HAP-1 (cell line): ENCODE data around the gene POLR3G.

Experiments
- DNase-seq, 2 experiments: peaks; one replicate each; pipeline ENCODE4 v3.0.0-alpha.2; 2016 to 2020; ENCODE audit warnings: low spot score in 2 of 2
- H3K27me3 ChIP-seq: fragments of 250-450 bp; sonication (Bioruptor Pico); 2 replicates; pipeline ENCODE4 v1.5.1; 2020; ENCODE audit warnings: low read depth, mild to moderate bottlenecking, moderate library complexity
- H3K36me3 ChIP-seq: fragments of 250-450 bp; sonication (Bioruptor Pico); replicated peaks from 2 replicates; pipeline ENCODE4 v1.5.1; 2020; ENCODE audit warnings: mild to moderate bottlenecking
- H3K4me1 ChIP-seq: fragments of 250-450 bp; sonication (Bioruptor Pico); 2 replicates; pipeline ENCODE4 v1.5.1; 2020; ENCODE audit warnings: mild to moderate bottlenecking
- H3K4me3 ChIP-seq: fragments of 250-450 bp; sonication (Bioruptor Pico); 2 replicates; pipeline ENCODE4 v1.5.1; 2020; ENCODE audit warnings: mild to moderate bottlenecking, moderate library complexity
- H3K9me3 ChIP-seq: fragments of 250-450 bp; sonication (Bioruptor Pico); 2 replicates; pipeline ENCODE4 v1.5.1; 2020; ENCODE audit warnings: mild to moderate bottlenecking, moderate library complexity
- in situ Hi-C: fragments of 300-500 bp; cut with MboI; formaldehyde crosslinking; loops from 3 replicates; pipeline ENCODE4 v1.14.3; 2020; ENCODE audit warnings: low sequenced_read_pairs, inconsistent platforms, mixed read lengths

The POLR3G gene, protein sequence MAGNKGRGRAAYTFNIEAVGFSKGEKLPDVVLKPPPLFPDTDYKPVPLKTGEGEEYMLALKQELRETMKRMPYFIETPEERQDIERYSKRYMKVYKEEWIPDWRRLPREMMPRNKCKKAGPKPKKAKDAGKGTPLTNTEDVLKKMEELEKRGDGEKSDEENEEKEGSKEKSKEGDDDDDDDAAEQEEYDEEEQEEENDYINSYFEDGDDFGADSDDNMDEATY

DNA sequence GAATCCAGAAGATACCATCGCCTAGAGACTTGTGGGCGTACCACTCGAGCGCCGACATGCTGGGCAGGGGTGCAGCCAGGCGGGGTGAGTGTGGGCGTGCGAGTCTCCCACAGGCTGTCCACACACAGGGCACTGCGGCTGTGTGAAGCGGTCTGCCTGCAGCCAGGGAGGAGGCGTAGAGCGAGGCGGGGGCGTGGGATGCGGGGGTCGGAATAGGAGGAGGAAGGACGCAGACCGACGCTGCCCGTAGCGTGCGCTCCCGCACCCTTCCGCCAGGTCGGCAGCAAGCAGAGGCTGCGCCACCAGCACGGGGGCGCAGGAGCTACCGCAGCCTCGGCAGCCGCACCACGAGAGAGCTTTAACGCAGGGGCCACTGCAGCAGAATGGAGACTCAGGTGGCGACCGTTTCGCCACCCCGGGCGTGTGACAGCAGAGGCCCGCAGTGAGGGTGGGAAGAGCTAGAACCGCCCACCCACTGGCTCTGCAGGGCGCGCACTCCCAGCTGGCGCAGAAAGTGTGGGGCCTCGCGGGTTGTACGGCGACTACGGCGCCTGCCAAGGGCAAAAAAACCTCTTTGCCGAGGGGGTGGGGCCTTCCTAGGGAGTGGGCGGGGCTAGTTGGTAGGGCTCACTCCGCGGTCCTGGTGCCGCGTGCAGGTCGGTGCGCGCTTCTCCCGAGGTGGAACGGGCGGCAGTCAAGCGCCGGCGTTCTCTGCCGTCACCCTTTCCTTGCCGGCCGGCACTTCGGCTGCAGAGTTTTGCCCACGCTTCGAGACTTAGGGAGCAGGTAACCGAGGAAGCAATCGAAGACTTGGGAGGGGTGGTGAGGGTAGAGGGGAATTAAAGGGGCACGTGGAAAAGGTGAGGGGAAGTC lies at the start of gene POLR3G, which contains the start of gene MBLAC2:
POLR3G (plus strand) TSS at position 630 of the 873 bp plus-strand sequence. CDS start 10,704 bp downstream, outside the sequence.
MBLAC2 (minus strand) TSS at position 537 of the 873 bp plus-strand sequence; CDS start at position 58, 479 bp downstream.
- Histone ChIP-seq H3K27me3 (no peaks in the 10 kb centered on the region), H3K4me1 (peaks cover 19% of the 10 kb centered on the region), H3K36me3 (no peaks in the 10 kb centered on the region; the same call in 1 of the 2 replicates), H3K4me3 (peak within 1 kb of the TSS; percentile 67), H3K9me3 (no peaks in the 10 kb centered on the region)
- DNase-seq: peak; percentile 91 to 98
- in situ Hi-C loops: no loop called here

DNA sequence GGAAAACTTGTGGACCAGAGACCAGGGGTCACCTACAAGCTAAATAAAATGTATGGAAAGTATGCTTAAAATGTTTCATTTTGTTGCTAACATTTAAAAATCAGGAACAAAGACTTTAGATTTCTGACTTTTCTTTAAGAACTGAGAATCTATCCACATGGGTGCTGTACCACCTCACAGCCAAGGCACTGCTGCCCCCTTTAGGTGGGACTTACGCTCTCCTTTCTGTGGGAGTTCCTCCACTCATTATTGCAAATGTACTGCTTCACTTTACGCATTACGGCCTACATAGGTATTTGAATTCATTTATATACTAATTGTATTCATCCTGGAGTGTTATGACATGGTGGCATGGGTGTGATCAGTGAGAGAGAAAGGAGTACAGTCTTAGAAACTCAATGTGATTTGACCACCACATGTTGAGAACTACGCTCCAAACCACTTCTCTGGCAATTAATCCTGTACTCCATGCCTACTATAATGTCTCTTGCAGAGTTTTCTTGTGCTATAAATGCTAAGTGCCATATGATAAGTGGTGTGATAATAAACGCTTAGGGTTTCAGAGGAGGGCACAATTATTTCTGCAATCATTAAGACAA lies 40.4 kb upstream of the POLR3G start:
- Histone ChIP-seq H3K9me3 (no peaks in the 10 kb centered on the region), H3K4me1 (no peaks in the 10 kb centered on the region), H3K36me3 (no peaks in the 10 kb centered on the region), H3K27me3 (no peaks in the 10 kb centered on the region), H3K4me3 (no peak overlapping the region)
- peak; percentile 60 to 83 for DNase-seq
- in situ Hi-C loops: no loop called here

DNA sequence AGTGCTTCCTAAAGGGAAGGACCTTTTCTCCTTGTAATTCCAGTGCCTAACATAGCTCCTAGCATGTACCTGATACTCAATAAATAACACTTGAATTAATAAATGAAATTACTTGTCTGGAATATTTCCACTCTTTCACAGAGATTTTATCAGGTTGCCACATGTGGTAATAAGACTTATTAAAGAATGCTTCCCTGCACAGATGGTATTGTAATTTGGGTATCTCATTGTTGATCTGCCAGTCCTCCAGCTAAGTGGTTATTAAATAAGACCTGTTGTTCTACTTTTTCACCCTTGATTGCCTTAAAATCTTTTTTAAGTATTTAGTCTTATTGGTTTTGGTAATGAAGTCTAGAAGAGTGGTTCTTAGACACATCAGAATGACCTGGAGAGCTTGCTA lies 37.0 kb upstream of the POLR3G start:
- Histone ChIP-seq H3K36me3 (no peaks in the 10 kb centered on the region), H3K4me3 (no peak overlapping the region), H3K9me3 (no peaks in the 10 kb centered on the region), H3K27me3 (no peaks in the 10 kb centered on the region), H3K4me1 (peaks cover 4% of the 10 kb centered on the region)
- in situ Hi-C loops: no loop called here
- no peak for DNase-seq

DNA sequence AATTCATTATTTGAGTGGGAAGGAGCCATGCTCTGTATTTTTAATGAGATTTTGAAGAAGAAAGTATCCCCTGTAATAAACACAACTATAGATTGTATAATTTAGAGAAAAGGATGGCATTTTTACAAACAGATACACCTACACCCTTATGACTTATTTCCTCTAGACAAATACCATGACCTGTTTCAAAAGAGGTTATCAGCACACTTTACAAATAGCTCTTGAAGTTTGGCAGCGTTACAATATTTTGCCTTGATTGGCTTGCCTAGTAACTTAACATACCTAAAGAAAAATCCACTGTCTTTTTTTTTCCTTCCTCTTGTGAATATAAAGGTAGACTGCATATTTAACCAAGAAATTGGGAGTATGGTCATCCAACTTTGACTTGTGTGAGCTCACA lies 36.6 kb upstream of the POLR3G start:
- H3K4me3 ChIP-seq: no peak overlapping the region
- in situ Hi-C loops: no loop called here
- H3K9me3 ChIP-seq: no peaks in the 10 kb centered on the region
- H3K27me3 ChIP-seq: no peaks in the 10 kb centered on the region
- no peaks in the 10 kb centered on the region for H3K36me3 ChIP-seq
- peaks cover 4% of the 10 kb centered on the region for H3K4me1 ChIP-seq
- DNase-seq: no peak

DNA sequence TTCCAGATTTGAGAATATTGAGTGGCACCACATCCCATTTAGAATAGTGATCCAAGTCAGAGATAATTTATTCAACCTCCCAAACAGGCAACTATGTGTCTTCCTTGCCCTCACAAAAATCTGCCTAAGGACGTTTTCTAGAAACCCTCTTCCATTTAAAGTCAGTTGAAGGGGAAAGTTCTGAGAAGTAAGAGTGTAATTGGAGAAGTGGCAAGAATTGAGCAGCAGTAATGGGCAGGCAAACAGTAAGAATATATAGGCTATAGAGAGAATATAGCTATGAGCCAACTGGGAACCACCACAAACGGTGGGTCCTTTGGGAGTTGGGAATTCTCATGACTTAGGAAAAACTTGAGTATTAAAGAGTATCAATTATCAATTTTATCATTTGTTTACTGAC lies 34.0 kb upstream of the POLR3G start:
- no peak overlapping the region for H3K4me3 ChIP-seq
- peaks cover 4% of the 10 kb centered on the region for H3K4me1 ChIP-seq
- no peaks in the 10 kb centered on the region for H3K9me3 ChIP-seq
- no peaks in the 10 kb centered on the region for H3K36me3 ChIP-seq
- in situ Hi-C loops: no loop called here
- H3K27me3 ChIP-seq: no peaks in the 10 kb centered on the region
- no peak for DNase-seq

DNA sequence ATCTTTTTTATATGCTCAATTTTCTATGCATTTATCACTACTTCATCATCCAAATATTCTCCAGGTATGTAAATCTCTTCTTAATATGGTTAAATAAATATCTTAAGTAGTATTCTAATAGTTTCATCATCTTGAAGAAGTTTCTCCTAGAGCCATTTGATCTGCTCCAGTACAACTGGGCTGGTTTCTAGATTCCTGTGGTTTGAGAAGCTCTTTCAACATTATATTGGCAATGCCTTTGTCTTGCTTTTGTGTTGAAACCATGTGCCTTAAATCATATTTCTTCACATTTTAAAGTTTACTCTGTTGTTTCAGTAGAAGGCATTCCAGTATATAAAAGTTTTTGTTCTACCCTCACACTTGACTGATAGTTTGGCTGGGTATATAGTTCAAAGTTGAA lies 27.7 kb upstream of the POLR3G start:
- H3K4me1 ChIP-seq: no peaks in the 10 kb centered on the region
- in situ Hi-C loops: no loop called here
- DNase-seq: no peak
- H3K27me3 ChIP-seq: no peaks in the 10 kb centered on the region
- no peak overlapping the region for H3K4me3 ChIP-seq
- H3K9me3 ChIP-seq: no peaks in the 10 kb centered on the region
- no peaks in the 10 kb centered on the region for H3K36me3 ChIP-seq

DNA sequence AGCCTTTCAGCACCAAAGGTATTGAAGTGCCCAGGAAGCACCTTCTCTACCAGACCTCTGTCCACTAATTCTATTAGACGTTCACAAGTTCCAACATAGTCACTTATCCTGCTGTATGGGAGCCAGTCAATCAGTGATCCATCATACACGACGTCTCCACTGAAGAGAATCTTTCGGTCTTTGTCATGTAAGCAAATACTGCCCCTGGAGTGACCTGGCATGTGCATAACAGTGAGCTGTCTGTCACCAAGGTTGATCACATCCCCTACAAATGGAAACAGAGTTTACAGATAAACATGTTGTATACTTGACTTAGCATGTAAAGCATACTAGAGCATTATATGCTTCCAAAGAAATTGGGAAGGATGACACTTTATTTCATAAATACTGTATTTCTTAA lies 13.4 kb upstream of the POLR3G start:
- no peaks in the 10 kb centered on the region for H3K9me3 ChIP-seq
- no peaks in the 10 kb centered on the region for H3K27me3 ChIP-seq
- H3K4me1 ChIP-seq: peaks cover 8% of the 10 kb centered on the region
- peak; percentile 36 to 44 for DNase-seq
- H3K36me3 ChIP-seq: no peaks in the 10 kb centered on the region
- in situ Hi-C loops: no loop called here
- H3K4me3 ChIP-seq: no peak overlapping the region

DNA sequence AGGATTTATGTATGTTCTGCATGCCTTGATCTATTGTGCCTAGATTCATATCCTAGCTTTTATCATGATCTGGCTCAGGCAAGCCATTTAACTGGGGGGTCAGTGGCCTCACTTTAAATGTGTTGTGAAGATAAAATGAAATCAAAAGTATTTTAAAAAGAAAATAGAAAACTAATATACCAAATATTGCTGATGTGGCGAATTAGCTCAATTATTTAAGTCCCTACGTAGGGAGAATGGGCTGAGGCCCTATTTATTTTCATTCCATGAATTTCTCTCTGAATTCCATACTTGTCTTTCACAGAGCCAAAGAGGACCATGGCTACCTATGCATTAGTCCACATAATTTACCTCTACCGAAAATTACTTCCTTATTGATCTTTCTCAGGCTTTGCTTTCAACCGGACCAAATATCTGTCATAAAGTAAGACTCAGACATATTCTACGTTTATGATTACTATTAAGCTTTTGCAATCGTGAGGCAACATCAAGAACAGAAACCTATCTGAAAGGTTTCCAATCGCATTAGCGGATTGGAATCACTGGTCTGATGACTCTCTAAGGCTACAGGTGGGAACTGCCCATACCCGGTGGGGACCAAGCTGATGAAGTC lies 1.8 kb upstream of the POLR3G start:
- DNase-seq: no peak
- in situ Hi-C loops: no loop called here
- Histone ChIP-seq H3K36me3 (no peaks in the 10 kb centered on the region; the same call in 1 of the 2 replicates), H3K4me1 (peaks cover 19% of the 10 kb centered on the region), H3K9me3 (no peaks in the 10 kb centered on the region), H3K27me3 (no peaks in the 10 kb centered on the region), H3K4me3 (peak overlapping the region; percentile 67)

DNA sequence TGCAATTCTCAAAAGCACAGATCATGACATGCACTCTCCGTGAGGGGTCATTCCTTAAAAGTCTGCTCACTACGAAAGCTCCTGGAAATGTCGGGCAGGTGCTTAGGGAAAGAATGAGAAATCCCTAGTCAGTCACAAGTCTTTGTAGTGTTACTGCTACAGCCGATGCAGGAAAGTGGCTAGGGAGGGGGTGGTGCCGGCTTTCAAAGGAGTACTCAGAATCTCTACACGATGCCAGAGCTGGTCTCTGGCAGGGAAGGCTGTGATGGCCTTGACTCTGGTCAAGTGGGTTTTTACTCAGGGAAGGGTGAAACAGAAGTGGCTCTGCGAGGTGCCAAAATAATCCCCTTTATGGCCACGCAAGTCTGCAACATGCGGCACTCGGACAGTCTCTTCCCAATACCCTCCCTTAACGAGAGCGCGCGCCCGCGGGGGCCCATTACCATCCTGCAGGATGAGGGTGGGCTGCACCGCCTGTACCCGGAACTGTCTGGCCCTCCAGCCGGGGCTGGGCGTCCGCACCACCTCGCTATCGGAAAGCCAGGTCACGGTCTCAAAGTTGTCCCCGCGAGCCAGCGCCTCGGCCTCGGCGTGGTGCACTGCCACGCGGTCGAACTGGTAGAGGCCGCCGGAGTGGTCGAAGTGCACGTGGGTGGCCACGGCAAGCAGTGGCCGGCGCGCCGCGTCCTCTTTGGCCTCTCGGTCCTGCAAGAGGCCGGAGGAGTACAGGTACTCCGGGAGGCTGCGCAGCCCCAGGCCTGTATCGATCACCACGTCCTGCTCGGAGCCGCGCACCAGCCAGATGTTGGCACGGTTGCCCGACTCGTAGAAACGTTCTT lies 1.0 kb upstream of the POLR3G start:
- no peaks in the 10 kb centered on the region; the same call in 1 of the 2 replicates for H3K36me3 ChIP-seq
- peak; percentile 40 to 63 for DNase-seq
- H3K4me1 ChIP-seq: peaks cover 19% of the 10 kb centered on the region
- H3K9me3 ChIP-seq: no peaks in the 10 kb centered on the region
- H3K4me3 ChIP-seq: peak overlapping the region; percentile 67
- no peaks in the 10 kb centered on the region for H3K27me3 ChIP-seq
- in situ Hi-C loops: no loop called here

DNA sequence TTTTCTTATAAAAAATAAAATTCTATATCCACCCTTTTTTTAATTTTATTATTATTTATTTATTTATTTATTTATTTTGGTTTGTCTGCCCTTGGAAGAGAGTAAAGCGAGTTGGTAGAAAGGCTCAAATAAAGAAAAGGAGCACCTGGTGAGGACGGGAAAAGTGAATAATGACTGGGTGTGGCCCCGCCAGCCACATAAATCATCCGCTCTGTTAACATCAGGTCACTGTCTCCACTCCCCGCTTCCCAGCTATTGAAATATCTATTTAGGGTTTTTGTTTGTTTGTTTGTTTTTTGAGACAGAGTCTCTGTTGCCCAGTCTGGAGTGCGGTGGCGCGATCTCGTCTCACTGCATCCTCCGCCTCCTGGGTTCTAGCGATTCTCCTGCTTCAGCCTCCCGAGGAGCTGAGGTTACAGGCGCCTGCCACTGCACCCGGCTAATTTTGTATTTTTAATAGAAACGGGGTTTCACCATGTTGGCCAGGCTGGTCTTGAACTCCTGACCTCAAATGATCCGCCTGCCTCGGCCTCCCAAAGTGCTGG lies 844 bp downstream of the POLR3G start:
- DNase-seq: no peak
- Histone ChIP-seq H3K36me3 (no peaks in the 10 kb centered on the region; the same call in 1 of the 2 replicates), H3K4me1 (peaks cover 14% of the 10 kb centered on the region), H3K9me3 (no peaks in the 10 kb centered on the region), H3K4me3 (peak overlapping the region; percentile 67), H3K27me3 (no peaks in the 10 kb centered on the region)
- in situ Hi-C loops: no loop called here

DNA sequence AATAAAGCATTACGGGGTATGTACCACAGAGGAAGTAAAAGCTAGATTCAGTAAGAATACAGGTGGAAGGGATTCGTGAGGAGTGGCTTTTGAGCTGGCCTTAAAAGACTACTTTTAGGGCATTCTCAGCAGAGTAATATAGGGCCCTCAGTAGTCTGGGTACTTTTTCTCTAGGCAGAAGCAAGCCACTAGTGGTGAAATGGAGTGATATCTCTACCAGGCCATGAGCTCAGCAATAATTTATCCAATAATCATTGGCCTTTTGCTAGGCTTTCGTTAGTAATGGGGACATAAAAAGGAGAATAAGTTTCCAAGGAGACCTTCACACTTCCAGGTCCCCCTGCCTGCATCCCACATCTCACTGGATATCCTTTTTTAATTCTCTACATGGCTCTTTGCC lies 1.7 kb downstream of the POLR3G start:
- in situ Hi-C loops: no loop called here

DNA sequence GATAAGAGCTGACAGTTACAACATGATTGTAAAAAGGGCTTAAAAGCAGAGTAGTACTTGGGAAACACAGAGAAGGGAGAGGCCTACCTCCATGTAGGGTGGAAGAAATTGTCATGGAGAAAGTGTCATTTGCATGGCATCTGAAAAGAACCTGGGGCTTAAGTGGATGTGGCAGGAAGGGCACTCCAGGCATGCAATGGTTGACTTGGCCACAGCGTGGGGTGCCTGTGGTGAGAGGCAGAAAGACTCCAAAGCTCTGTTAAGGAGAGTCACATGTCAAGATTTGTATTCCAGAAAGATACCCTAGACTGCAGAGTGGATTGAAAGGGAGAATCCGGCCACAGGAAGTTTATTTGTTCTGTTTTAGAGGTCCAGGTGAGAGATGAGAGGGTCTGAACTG lies 2.4 kb downstream of the POLR3G start:
- no peak overlapping the region for H3K4me3 ChIP-seq
- in situ Hi-C loops: no loop called here
- DNase-seq: no peak

More for the DNA sequence above, 1.7 kb downstream of the POLR3G start:
- Histone ChIP-seq H3K9me3 (no peaks in the 10 kb centered on the region), H3K4me1 (peaks cover 14% of the 10 kb centered on the region), H3K36me3 (no peaks in the 10 kb centered on the region; the same call in 1 of the 2 replicates), H3K27me3 (no peaks in the 10 kb centered on the region), H3K4me3 (no peak overlapping the region)
- no peak for DNase-seq

More for the DNA sequence above, 2.4 kb downstream of the POLR3G start:
- no peaks in the 10 kb centered on the region; the same call in 1 of the 2 replicates for H3K36me3 ChIP-seq
- no peaks in the 10 kb centered on the region for H3K9me3 ChIP-seq
- no peaks in the 10 kb centered on the region for H3K27me3 ChIP-seq
- peaks cover 12% of the 10 kb centered on the region for H3K4me1 ChIP-seq
